Heart right ventricle (tissue), 16 donors: ENCODE measurements around the gene SOX21. TPM values are rescaled to one million over a fixed set of nuclear protein-coding genes. Genes with fewer than 3 reads are reported as not detected.

Source experiments
- ATAC-seq, 8 donors: fragments of 200-7000 bp; cut with Tn5 transposase; one replicate each; pipeline ENCODE4 v1.9.1; 2020; ENCODE audit warnings: mild to moderate bottlenecking in 8 of 8, moderate library complexity in 8 of 8, moderate number of reproducible peaks in 1 of 8
- DNase-seq, 2 donors: peaks; one replicate each; pipeline ENCODE4 v3.0.0-alpha.2; 2020
- H3K27ac ChIP-seq, 10 donors: fragments of 200-600 bp; sonication (generic) in 2 of 10; one replicate each; pipeline versions ENCODE4 v1.5.0 to v1.8.0; 2020 to 2022; ENCODE audit warnings: mild to moderate bottlenecking in 3 of 10
- H3K27me3 ChIP-seq, 7 donors: fragments of 200-600 bp; one replicate each; pipeline ENCODE4 v1.8.0; 2021 to 2022; ENCODE audit warnings: mild to moderate bottlenecking in 2 of 7
- H3K36me3 ChIP-seq, 9 donors: fragments of 200-600 bp; sonication (generic) in 1 of 9; one replicate each; pipeline versions ENCODE4 v1.5.0 to v1.8.0; 2020 to 2022; ENCODE audit warnings: mild to moderate bottlenecking in 2 of 9
- H3K4me1 ChIP-seq, 9 donors: fragments of 200-600 bp; sonication (generic) in 1 of 9; one replicate each; pipeline versions ENCODE4 v1.5.0 to v1.8.0; 2020 to 2022; ENCODE audit warnings: mild to moderate bottlenecking in 4 of 9
- H3K4me3 ChIP-seq, 10 donors: fragments of 200-600 bp; sonication (generic) in 2 of 10; one replicate each; pipeline versions ENCODE4 v1.5.0 to v1.8.0; 2020 to 2022; ENCODE audit warnings: mild to moderate bottlenecking in 7 of 10, moderate library complexity in 2 of 10
- H3K9me3 ChIP-seq, 11 donors: fragments of 200-600 bp in 10 of 11; sonication (generic) in 2 of 11; one replicate each; pipeline versions ENCODE4 v1.5.0 to v1.8.0; 2013 to 2022; ENCODE audit warnings: mild to moderate bottlenecking in 2 of 11, control low read depth in 1 of 11, moderate library complexity in 1 of 11
- WGBS, 2 donors: extraction: QIAGEN DNeasy Blood & Tissue Kit; methylation state at CpG; one replicate each; pipeline ENCODE4 v1.1.7; 2013; ENCODE audit warnings: inconsistent platforms in 1 of 2; 5-methylcytosine and 5-hydroxymethylcytosine counted together
- intact Hi-C, 10 donors: fragments of 100-400 bp; cut with DNase I; formaldehyde crosslinking; loops; one replicate each; pipeline versions ENCODE4 v1.11.1 to v1.14.2; 2022
- polyA plus RNA-seq, 2 donors: library from polyadenylated mRNA; stranded (reverse); fragments of 200-250 nt; gene quantifications; one replicate each; pipeline ENCODE4 v1.2.3, GENCODE V29; 2013
- total RNA-seq, 10 donors: library from RNA; stranded (reverse); fragmentation: NEBNext Ultra II Directional in 3 of 10; extraction: Animal tissue kit (Norgen Biotek cat#: 25700) in 3 of 10; gene quantifications; one replicate each; pipeline versions ENCODE4 v1.2.1 to v1.2.4, GENCODE V29; 2021 to 2023
- TF ChIP-seq, protein P1 (sequence below), 9 donors: fragments of 200-600 bp; sonication (generic) in 2 of 9; IDR thresholded peaks; one replicate each; pipeline versions ENCODE4 v1.5.0 to v1.8.0; 2021 to 2022; ENCODE audit warnings: antibody characterized with exemption in 9 of 9, mild to moderate bottlenecking in 5 of 9, moderate library complexity in 1 of 9
- donor health status: Arrhythmogenic right ventricular cardiomyopathy.
- donor health status: ischemic (EF 13 %, LVEDD 7.1; RV severe dilation, severe dysfunction).
- donor health status: healthy with polysubstance abuse.
- donor health status: DM: no; HTN: yes; CAD: no.
- donor health status: DM: no; HTN: no; CAD: no.
- donor health status: ischemic (EF 25% LVEDD 6.9; RV normal size, moderate dysfunction).
- donor health status: ischemic (EF 25% LVEDD 5.7; RV mildly dilated, moderate dysfunction).
- donor health status: healthy.
- donor health status: DM: yes; HTN: yes; CAD: no.
- donor health status: Ischemic cardiomyopathy.
- donor health status: ischemic (EF 35%, LVEDD 5.7; RV mildly dilated, moderate dysfunction).
- donor health status: nonischemic (EF 11% LVEDD 7.7; RV severe dilation, severe dysfunction).
- donor health status: DM: yes; HTN: yes; CAD: no.
- donor health status: PGD.
- donor health status: ischemic (EF 29% LVEDD 5.4; RV normal size, mild dysfunction).
- donor health status: nonischemic (EF 23%, LVEDD 6.1; RV moderate dilation, normal function).

The SOX21 gene
- total and polyA plus RNA-seq, 12 donors = not detected

DNA sequence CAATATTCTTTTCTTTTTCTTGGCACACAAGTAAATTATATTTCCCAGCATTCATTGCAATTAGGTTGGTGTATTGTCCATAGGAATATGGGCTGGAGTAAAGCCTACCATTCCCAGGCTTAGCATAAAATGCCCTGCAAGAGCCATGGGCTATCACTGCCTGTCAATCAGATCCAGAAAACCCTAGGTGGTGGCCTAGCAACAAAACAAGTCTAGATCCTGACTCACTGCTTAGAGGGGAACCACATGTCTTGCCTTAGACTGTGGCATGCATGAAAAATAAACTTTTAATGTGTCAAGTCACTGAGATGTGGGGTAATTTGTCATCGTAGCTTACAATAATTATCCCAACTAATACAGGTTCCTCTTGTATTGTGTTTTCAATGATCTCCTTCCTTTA lies 16.2 kb downstream of the SOX21 start:
- TF ChIP-seq, protein P1, sequence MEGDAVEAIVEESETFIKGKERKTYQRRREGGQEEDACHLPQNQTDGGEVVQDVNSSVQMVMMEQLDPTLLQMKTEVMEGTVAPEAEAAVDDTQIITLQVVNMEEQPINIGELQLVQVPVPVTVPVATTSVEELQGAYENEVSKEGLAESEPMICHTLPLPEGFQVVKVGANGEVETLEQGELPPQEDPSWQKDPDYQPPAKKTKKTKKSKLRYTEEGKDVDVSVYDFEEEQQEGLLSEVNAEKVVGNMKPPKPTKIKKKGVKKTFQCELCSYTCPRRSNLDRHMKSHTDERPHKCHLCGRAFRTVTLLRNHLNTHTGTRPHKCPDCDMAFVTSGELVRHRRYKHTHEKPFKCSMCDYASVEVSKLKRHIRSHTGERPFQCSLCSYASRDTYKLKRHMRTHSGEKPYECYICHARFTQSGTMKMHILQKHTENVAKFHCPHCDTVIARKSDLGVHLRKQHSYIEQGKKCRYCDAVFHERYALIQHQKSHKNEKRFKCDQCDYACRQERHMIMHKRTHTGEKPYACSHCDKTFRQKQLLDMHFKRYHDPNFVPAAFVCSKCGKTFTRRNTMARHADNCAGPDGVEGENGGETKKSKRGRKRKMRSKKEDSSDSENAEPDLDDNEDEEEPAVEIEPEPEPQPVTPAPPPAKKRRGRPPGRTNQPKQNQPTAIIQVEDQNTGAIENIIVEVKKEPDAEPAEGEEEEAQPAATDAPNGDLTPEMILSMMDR (IDR thresholded peaks at IDR 0.05) = no peak
- H3K4me3 ChIP-seq = no peak overlapping the region
- H3K27ac ChIP-seq = no peak overlapping the region
- 85 to 90% methylated on average over 1 of the region's 1 CpG for WGBS, 2 donors
- no peaks in the 10 kb centered on the region for H3K36me3 ChIP-seq
- H3K9me3 ChIP-seq = no peaks in the 10 kb centered on the region
- H3K27me3 ChIP-seq = peaks cover 0 to 72% (median 52%) of the 10 kb centered on the region in 7 donors
- ATAC-seq (no peak), DNase-seq (no peak)
- intact Hi-C loops = no loop called here
- no peaks in the 10 kb centered on the region for H3K4me1 ChIP-seq

DNA sequence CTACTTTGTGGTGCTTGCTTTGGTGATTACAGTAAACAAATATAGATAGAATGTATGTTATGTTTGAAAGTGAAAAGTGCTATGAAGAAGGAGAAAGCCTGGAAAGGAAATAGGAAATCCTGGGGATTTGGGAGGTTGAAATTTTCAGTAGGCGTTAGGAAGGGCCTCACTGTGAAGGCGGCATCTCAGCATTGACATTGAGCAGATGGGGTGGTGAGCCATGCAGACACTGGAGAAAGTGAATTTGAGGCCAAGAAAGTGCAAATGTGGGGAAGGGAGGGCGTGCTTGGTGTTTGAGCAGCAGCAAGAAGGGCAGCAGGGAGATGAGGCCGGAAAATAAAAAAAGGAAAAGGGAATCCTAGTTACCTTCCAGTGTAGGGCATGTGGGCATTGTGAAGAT lies 20.3 kb downstream of the SOX21 start:
- no peak for DNase-seq
- Histone ChIP-seq H3K9me3 (no peaks in the 10 kb centered on the region), H3K36me3 (no peaks in the 10 kb centered on the region), H3K4me1 (no peaks in the 10 kb centered on the region), H3K27me3 (peaks cover 0 to 60% (median 27%) of the 10 kb centered on the region in 7 donors), H3K4me3 (no peak overlapping the region), H3K27ac (no peak overlapping the region)
- TF ChIP-seq, protein P1 (IDR thresholded peaks at IDR 0.05) = no peak
- no peak for ATAC-seq
- intact Hi-C loops = no loop called here
- 64 to 65% methylated on average over 4 of the region's 4 CpGs for WGBS, 2 donors

DNA sequence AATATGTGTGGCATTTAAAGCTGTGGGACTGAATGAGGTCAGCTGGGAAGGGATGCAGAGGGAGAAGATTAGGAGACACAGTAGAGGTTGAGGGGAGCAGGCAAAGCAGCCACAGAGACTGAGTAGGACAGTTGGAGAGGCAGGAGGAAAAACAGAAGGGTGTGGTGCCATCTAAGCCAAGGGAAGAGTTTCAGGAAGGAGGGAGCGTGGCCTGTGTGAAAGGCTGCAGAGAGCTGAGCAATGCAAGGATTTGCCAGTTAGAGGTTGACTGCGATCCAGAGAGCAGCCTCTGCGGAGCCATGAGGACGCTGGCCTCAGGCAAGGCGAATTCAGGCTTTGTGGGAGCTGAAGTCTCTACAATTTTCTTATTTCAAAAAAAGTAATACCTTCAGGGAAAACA lies 28.9 kb downstream of the SOX21 start:
- WGBS, 2 donors = 53 to 54% methylated on average over 5 of the region's 5 CpGs
- no peaks in the 10 kb centered on the region for H3K9me3 ChIP-seq
- H3K36me3 ChIP-seq = no peaks in the 10 kb centered on the region
- DNase-seq (no peak), ATAC-seq (no peak)
- no peaks in the 10 kb centered on the region for H3K4me1 ChIP-seq
- no peak overlapping the region for H3K27ac ChIP-seq
- TF ChIP-seq, protein P1 (IDR thresholded peaks at IDR 0.05) = no peak
- H3K4me3 ChIP-seq = no peak overlapping the region
- intact Hi-C loops = no loop called here
- peaks cover 0 to 36% (median 20%) of the 10 kb centered on the region in 7 donors for H3K27me3 ChIP-seq

DNA sequence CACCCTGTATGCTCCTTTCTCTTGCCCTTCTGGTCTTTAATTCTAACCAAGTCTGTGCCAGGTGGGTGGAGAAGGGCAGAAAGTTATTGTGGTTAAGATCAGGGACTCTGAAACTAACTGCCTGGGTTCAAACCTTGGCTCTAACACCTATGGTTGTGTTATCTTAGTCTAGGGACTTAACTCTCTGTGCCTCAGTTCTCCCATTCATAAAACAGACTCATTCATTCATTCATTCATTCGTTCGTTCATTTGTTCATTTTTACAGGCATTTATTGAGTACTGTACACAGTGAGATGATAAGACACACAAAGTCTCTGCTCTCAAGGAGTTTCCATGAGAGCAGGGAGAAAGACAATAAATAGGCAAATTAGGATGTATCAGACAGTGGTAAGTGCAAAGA lies 30.1 kb downstream of the SOX21 start:
- WGBS, 2 donors = 61 to 79% methylated on average over 2 of the region's 2 CpGs
- no peaks in the 10 kb centered on the region for H3K4me1 ChIP-seq
- no peak overlapping the region for H3K27ac ChIP-seq
- H3K4me3 ChIP-seq = no peak overlapping the region
- peaks cover 0 to 34% (median 22%) of the 10 kb centered on the region in 7 donors for H3K27me3 ChIP-seq
- TF ChIP-seq, protein P1 (IDR thresholded peaks at IDR 0.05) = no peak
- intact Hi-C loops = no loop called here
- ATAC-seq = no peak
- H3K9me3 ChIP-seq = no peaks in the 10 kb centered on the region
- no peak for DNase-seq
- H3K36me3 ChIP-seq = no peaks in the 10 kb centered on the region
